Esophagus squamous epithelium (tissue), 4 donors: ENCODE data around the gene LAMA1.

Experiments
- CTCF ChIP-seq, 6 experiments: fragments of 450-650 bp in 4 of 6; fragments of 200-600 bp in 2 of 6; sonication (generic) in 2 of 6; IDR thresholded peaks; one replicate each; pipeline ENCODE4 v1.5.1; 2016 to 2019; ENCODE audit warnings: antibody characterized with exemption in 6 of 6, mild to moderate bottlenecking in 4 of 6, moderate library complexity in 4 of 6
- POLR2A ChIP-seq, 4 donors: fragments of 450-650 bp; IDR thresholded peaks; one replicate each; pipeline ENCODE4 v1.6.1; 2017; ENCODE audit warnings: antibody characterized with exemption in 4 of 4, mild to moderate bottlenecking in 4 of 4, moderate library complexity in 3 of 4

DNA sequence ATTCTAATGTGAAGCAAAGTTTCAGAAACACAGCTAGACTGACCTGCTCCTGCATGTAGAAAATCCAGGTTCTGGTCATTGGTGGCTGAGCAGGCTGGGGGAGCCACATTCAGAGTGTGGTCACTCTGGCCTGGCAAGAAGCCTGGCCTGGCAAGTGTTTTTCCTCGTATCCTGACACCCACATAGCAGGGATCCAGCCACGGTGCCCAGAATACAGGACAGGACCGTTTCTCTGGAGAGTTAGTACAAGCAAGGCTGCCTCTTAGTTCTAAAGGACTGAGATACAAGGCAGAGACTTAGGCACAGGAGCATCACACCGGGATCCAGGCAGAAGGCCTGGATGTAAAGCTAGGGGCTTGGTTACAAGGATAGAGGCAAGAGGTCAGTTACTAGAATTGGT is 4.8 kb upstream of the LAMA1 start:
- TF ChIP-seq CTCF (IDR thresholded peaks at IDR 0.05) = no peak
- no peak for TF ChIP-seq POLR2A (IDR thresholded peaks at IDR 0.05)
